IPS-15b (cell line): ENCODE results near the gene RNF149.
"Not testable (repeated sequence)": the region's sequence is repeated elsewhere in the genome, so short reads cannot be mapped to it uniquely, and the experiment has no call there.

Experiments used
- H3K27me3 ChIP-seq: one replicate; pipeline ENCODE4 v1.6.1; 2013; ENCODE audit warnings: low read length; ENCODE audit not compliant: control insufficient read depth, insufficient read depth
- H3K36me3 ChIP-seq: one replicate; pipeline ENCODE4 v1.6.1; 2013; ENCODE audit warnings: low read length; ENCODE audit not compliant: control insufficient read depth, insufficient read depth
- H3K4me1 ChIP-seq: one replicate; pipeline ENCODE4 v1.6.1; 2013; ENCODE audit warnings: mild to moderate bottlenecking, low read length; ENCODE audit not compliant: control insufficient read depth, insufficient read depth
- H3K4me3 ChIP-seq: one replicate; pipeline ENCODE4 v1.5.1; 2013; ENCODE audit warnings: low read depth, low read length
- H3K9ac ChIP-seq: one replicate; pipeline ENCODE4 v1.6.1; 2013; ENCODE audit warnings: low read depth, mild to moderate bottlenecking, low read length
- H3K9me3 ChIP-seq: one replicate; pipeline ENCODE4 v1.6.1; 2013; ENCODE audit warnings: mild to moderate bottlenecking, low read length; ENCODE audit not compliant: control insufficient read depth, insufficient read depth

The RNF149 gene

GRCh38 chr2:101237944-101238343, 70.6 kb downstream of the RNF149 start:
- H3K9me3 ChIP-seq, H3K4me1 ChIP-seq, H3K4me3 ChIP-seq: not testable (repeated sequence)

DNA sequence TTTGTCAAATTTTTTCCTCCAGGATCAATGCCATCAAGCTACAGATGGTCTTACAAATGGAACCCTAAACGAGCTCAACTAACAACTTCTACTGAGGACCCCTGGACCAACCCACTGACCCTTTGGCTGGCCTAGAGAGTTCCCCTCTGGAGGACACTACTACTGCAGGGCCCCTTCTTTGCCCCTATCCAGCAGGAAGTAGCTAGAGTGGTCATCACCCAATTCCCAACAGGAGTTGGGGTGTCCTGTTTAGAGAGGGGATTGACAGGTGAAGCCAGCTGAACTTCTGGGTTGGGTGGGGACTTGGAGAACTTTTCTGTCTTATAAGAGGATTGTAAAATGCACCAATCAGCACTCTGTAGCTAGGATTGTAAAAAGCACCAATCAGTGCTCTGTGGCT, 72.5 kb downstream of the RNF149 start:
- H3K4me1 ChIP-seq, H3K36me3 ChIP-seq, H3K9me3 ChIP-seq, H3K27me3 ChIP-seq, H3K9ac ChIP-seq, H3K4me3 ChIP-seq: not testable (repeated sequence)

More at GRCh38 chr2:101237944-101238343, 70.6 kb downstream of the RNF149 start:
- not testable (repeated sequence) for H3K36me3 ChIP-seq, H3K27me3 ChIP-seq, H3K9ac ChIP-seq

- Histone ChIP-seq H3K4me3 (no peak overlapping the region), H3K9ac (no peak overlapping the region), H3K4me1 (no peaks in the 10 kb centered on the region), H3K9me3 (no peaks in the 10 kb centered on the region), H3K27me3 (no peaks in the 10 kb centered on the region), H3K36me3 (no peaks in the 10 kb centered on the region)
Observed at GRCh38 chr2:101234169-101234938, 74.1 kb downstream of the RNF149 start.

- H3K27me3 ChIP-seq: no peaks in the 10 kb centered on the region
- H3K36me3 ChIP-seq: no peaks in the 10 kb centered on the region
- H3K4me1 ChIP-seq: no peaks in the 10 kb centered on the region
- no peak overlapping the region for H3K4me3 ChIP-seq
- no peak overlapping the region for H3K9ac ChIP-seq
- H3K9me3 ChIP-seq: no peaks in the 10 kb centered on the region
Observed at GRCh38 chr2:101232770-101233169, 75.7 kb downstream of the RNF149 start.

DNA sequence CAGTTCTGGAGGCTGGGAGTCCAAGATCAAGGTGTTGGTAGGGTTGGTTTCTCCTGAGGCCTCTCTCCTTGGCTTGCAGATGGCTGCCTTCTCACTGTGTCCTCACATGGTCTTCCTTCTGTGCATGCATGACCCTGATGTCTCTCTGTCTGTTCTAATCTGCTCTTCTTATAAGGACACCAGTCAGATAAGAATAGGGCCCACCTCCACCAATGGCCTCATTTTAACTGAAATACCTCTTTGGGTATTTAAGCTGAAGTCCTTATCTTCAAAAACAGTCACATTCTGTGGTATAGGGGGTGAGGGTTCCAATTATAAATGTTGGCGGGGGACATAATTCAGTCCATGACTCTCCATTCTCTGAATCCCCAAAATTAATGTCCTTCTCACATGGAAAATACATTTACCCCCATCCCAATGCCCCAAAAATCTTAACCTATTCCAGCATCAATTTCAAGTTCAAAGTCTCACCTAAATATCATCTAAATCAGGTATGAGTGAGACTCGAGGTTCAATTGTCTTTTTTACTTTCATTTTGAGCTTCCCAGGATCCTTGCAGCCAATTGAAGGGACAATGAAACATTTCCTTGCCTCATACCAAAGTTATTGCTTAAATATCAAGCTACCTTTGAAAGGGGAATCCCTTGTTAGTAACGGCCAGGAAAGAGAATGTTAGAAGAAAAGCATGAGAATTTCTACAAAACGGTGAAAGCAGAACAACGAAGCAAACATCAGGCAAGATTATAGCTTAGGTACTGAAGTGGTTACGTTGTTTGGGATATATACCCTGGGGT, 76.4 kb downstream of the RNF149 start:
- Histone ChIP-seq H3K36me3 (no peaks in the 10 kb centered on the region), H3K4me3 (no peak overlapping the region), H3K9me3 (no peaks in the 10 kb centered on the region), H3K27me3 (no peaks in the 10 kb centered on the region), H3K4me1 (no peaks in the 10 kb centered on the region), H3K9ac (no peak overlapping the region)

- Histone ChIP-seq H3K27me3 (no peaks in the 10 kb centered on the region), H3K4me3 (no peak overlapping the region), H3K4me1 (no peaks in the 10 kb centered on the region), H3K9me3 (no peaks in the 10 kb centered on the region), H3K9ac (no peak overlapping the region), H3K36me3 (no peaks in the 10 kb centered on the region)
Observed at GRCh38 chr2:101231240-101231639, 77.3 kb downstream of the RNF149 start.

DNA sequence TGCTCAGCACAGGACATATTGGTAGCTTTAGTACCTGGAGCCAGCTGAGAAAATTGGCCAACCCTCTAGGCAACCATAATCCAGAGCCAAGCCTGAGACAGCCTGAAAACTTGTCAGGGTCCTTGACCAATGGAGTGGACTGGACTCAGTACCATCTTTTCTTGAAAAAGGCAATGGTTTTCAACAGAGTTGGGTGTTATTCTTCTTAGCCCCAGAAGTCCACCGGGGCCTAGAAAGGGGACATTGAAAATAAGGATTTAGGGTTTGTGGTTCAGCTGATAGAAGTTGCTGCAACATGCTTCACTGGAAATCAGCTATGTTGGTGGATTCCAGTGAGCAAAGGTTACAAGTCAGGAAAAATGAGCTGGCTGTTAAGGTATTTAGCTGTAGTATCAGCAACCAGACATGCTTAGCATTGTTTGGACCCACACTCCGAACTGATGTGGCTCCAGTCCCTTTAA, 77.9 kb downstream of the RNF149 start:
- no peak overlapping the region for H3K4me3 ChIP-seq
- no peaks in the 10 kb centered on the region for H3K36me3 ChIP-seq
- no peak overlapping the region for H3K9ac ChIP-seq
- no peaks in the 10 kb centered on the region for H3K4me1 ChIP-seq
- H3K27me3 ChIP-seq: no peaks in the 10 kb centered on the region
- no peaks in the 10 kb centered on the region for H3K9me3 ChIP-seq
